Renal cortical epithelial cell (primary cell): ENCODE results near the gene DDX31. TPM values are rescaled to one million over a fixed set of nuclear protein-coding genes. Genes with fewer than 3 reads are reported as not detected.

Experiments used
- DNase-seq: peaks from one replicate; pipeline ENCODE4 v3.0.0-alpha.2; 2011; ENCODE audit warnings: low read depth
- total RNA-seq: library from RNA; depleted of rRNA; stranded (reverse); fragments of >200 nt; gene quantifications from 2 replicates; pipeline ENCODE4 v1.2.3, GENCODE V29; 2014

DDX31 gene
- total RNA-seq, 1 donor from 2014 or later = 23.3 TPM

GRCh38 chr9:132547436-132547835, 122.3 kb downstream of the DDX31 start:
- DNase-seq = no peak

- no peak for DNase-seq
Observed at GRCh38 chr9:132547052-132547431, 122.7 kb downstream of the DDX31 start.

GRCh38 chr9:132546148-132547051, 123.4 kb downstream of the DDX31 start:
- DNase-seq = no peak

- DNase-seq = no peak
Observed at GRCh38 chr9:132545578-132545977, 124.2 kb downstream of the DDX31 start.

GRCh38 chr9:132543960-132544359, 125.8 kb downstream of the DDX31 start:
- no peak for DNase-seq

- DNase-seq = no peak
Observed at GRCh38 chr9:132543251-132543650, 126.5 kb downstream of the DDX31 start.

Other genes starting within 250 kb of the DDX31 start
- not detected in 2 replicates for gene BARHL1, start 87.4 kb downstream of the DDX31 start, total RNA-seq
- gene GTF3C4, start 481 bp upstream of the DDX31 start, total RNA-seq = 15.5 and 22.8 TPM in 2 replicates
- gene AK8, start 208.3 kb upstream of the DDX31 start, total RNA-seq = 2.3 TPM in 1 of 2 replicates, not detected in the other
- gene SPACA9, start 208.9 kb upstream of the DDX31 start, total RNA-seq = 0.52 and 6.5 TPM in 2 replicates